ENCODE measurements around the gene CDKN2AIP.

The CDKN2AIP gene

GRCh38 chr4:183467246-183467645, 22.8 kb downstream of the CDKN2AIP start:
- no peaks in the 10 kb centered on the region for H3K36me3 ChIP-seq (ENCODE audit: insufficient read depth, insufficient read length, low read length)
- H3K27me3 ChIP-seq (ENCODE audit: insufficient read depth, insufficient read length) = no peaks in the 10 kb centered on the region
- H3K9me3 ChIP-seq (ENCODE audit: insufficient read depth, low read length) = peaks cover 6% of the 10 kb centered on the region; the same call in 1 of the 2 replicates
- no peak overlapping the region for H3K4me3 ChIP-seq (ENCODE audit: insufficient read length, low read depth)
- H3K9ac ChIP-seq (ENCODE audit: insufficient read length, low read depth) = no peak overlapping the region
- TF ChIP-seq ZNF274 (IDR thresholded peaks at IDR 0.05; ENCODE audit: low read depth, low read length) = no peak
- H3K4me1 ChIP-seq (ENCODE audit: insufficient read depth, insufficient read length) = no peaks in the 10 kb centered on the region
- DNase-seq (ENCODE audit: low read depth, low spot score) = no peak

DNA sequence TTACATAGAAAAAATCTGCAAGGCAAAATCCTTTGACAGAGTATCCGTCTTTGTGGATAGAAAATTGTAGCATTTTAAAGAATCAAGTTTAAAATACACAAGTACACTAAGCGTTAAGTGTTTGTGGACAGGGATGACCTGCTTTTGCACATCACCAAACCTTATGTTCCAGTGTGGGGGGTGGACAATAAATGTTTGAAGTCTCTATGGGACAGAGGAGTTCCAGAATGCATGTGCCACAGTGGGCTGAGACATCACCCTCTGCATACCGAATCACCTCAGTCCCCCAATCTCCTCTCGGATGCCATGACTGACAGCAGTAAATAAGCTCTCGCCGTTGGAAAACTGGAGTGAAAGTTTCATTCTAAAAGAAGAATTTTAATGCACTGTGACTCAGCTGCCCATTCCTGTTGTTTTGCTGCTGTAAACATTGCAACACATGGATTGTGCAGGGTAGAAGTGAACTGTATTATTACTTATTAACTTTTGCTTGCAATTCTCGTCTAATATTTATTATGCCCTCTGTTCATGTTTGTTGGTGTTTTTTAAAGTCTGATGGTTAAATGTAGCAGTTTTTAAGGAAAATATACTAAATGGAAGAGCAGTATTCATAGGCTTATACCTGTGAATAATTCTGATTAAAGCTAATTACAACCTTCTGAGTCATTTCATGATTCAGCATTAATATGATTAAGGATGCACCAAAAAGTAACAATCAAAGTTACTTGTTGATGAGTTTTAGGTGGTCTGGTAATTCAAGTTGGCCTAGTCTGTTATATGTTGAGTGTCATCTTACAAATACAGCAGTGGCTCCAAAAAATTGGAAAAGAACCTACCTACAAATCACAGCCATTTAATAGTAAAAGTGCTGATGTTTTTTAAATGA, 24.0 kb downstream of the CDKN2AIP start:
- Histone ChIP-seq H3K4me1 (ENCODE audit: insufficient read depth, insufficient read length) (no peaks in the 10 kb centered on the region), H3K27me3 (ENCODE audit: insufficient read depth, insufficient read length) (no peaks in the 10 kb centered on the region), H3K36me3 (ENCODE audit: insufficient read depth, insufficient read length, low read length) (no peaks in the 10 kb centered on the region), H3K4me3 (ENCODE audit: insufficient read length, low read depth) (no peak overlapping the region), H3K9me3 (ENCODE audit: insufficient read depth, low read length) (peaks cover 6% of the 10 kb centered on the region; the same call in 1 of the 2 replicates), H3K9ac (ENCODE audit: insufficient read length, low read depth) (no peak overlapping the region)
- TF ChIP-seq ZNF274 (IDR thresholded peaks at IDR 0.05; ENCODE audit: low read depth, low read length) (no peak), SUZ12 (IDR thresholded peaks at IDR 0.05; ENCODE audit: extremely low read depth, insufficient read depth, insufficient read length) (no peak), YY1 (IDR thresholded peaks at IDR 0.05; ENCODE audit: insufficient read depth, insufficient read length) (no peak)
- DNase-seq (ENCODE audit: low read depth, low spot score) = no peak

DNA sequence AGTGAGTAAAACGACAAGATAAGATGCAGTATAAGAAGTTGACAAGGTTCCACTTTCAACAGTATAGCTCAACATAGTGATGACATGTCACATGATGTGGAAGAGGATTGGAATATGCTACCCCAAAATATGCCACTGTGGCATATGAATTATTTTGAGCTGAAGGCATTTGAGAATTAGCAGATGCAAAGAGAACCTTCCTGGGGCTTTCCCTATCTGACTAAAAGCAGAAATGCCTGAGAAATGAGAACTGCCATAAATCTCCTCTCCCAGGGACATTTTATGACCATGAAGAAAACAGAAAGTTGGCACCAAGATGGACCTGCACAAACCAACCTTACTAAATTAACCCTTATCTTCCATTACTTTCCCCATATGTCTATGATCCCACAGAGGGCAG, 24.8 kb downstream of the CDKN2AIP start:
- no peak overlapping the region for H3K4me3 ChIP-seq (ENCODE audit: insufficient read length, low read depth)
- no peak overlapping the region for H3K9ac ChIP-seq (ENCODE audit: insufficient read length, low read depth)
- peaks cover 3% of the 10 kb centered on the region; the same call in 1 of the 2 replicates for H3K9me3 ChIP-seq (ENCODE audit: insufficient read depth, low read length)
- DNase-seq (ENCODE audit: low read depth, low spot score) = no peak
- H3K4me1 ChIP-seq (ENCODE audit: insufficient read depth, insufficient read length) = no peaks in the 10 kb centered on the region
- no peak for TF ChIP-seq SUZ12 (IDR thresholded peaks at IDR 0.05; ENCODE audit: extremely low read depth, insufficient read depth, insufficient read length)
- TF ChIP-seq ZNF274 (IDR thresholded peaks at IDR 0.05; ENCODE audit: low read depth, low read length) = no peak
- no peak for TF ChIP-seq YY1 (IDR thresholded peaks at IDR 0.05; ENCODE audit: insufficient read depth, insufficient read length)
- H3K36me3 ChIP-seq (ENCODE audit: insufficient read depth, insufficient read length, low read length) = no peaks in the 10 kb centered on the region
- no peaks in the 10 kb centered on the region for H3K27me3 ChIP-seq (ENCODE audit: insufficient read depth, insufficient read length)

DNA sequence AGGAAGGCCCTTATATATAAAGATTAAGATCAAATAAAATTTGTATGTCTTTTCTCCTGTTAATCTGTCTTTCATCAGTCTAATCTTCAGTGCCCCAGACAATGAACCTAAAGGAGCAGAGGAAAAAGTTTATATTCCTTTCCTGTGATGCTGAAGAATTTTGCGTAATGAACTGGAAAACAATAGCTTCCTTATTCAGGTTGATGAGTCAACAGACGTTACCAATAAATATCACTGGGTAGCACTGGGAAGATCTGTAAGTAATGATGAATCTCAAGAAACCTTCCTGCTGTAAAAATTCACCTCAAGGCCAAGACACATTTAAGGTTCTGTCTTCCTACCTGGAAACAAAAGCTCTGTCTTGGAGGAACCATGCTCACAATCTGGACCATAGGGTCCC, 25.5 kb downstream of the CDKN2AIP start:
- TF ChIP-seq ZNF274 (IDR thresholded peaks at IDR 0.05; ENCODE audit: low read depth, low read length) (no peak), SUZ12 (IDR thresholded peaks at IDR 0.05; ENCODE audit: extremely low read depth, insufficient read depth, insufficient read length) (no peak), YY1 (IDR thresholded peaks at IDR 0.05; ENCODE audit: insufficient read depth, insufficient read length) (no peak)
- Histone ChIP-seq H3K4me1 (ENCODE audit: insufficient read depth, insufficient read length) (no peaks in the 10 kb centered on the region), H3K27me3 (ENCODE audit: insufficient read depth, insufficient read length) (no peaks in the 10 kb centered on the region), H3K36me3 (ENCODE audit: insufficient read depth, insufficient read length, low read length) (no peaks in the 10 kb centered on the region), H3K9me3 (ENCODE audit: insufficient read depth, low read length) (no peaks in the 10 kb centered on the region), H3K9ac (ENCODE audit: insufficient read length, low read depth) (no peak overlapping the region), H3K4me3 (ENCODE audit: insufficient read length, low read depth) (no peak overlapping the region)
- DNase-seq (ENCODE audit: low read depth, low spot score) = no peak

DNA sequence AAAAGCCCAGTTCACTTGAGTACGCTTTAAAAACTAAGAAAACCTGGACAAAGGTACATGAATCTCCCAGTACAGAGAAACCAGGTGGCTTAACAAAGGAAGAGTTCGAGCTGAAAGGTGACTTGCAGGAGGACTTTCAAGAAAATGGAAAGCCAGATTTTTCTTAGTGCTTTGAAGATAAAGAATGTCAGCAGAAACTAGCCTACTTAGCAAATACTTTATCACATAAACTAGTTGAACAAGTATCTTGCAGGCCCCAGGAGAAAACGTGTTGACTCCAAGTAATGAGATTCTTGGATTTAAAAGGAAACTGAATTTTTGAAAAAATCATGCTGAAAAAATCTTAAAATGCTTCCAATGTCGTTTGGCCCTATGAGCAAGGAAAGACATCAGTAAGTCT, 26.4 kb downstream of the CDKN2AIP start:
- Histone ChIP-seq H3K9me3 (ENCODE audit: insufficient read depth, low read length) (no peaks in the 10 kb centered on the region), H3K36me3 (ENCODE audit: insufficient read depth, insufficient read length, low read length) (no peaks in the 10 kb centered on the region), H3K4me3 (ENCODE audit: insufficient read length, low read depth) (no peak overlapping the region), H3K9ac (ENCODE audit: insufficient read length, low read depth) (no peak overlapping the region), H3K4me1 (ENCODE audit: insufficient read depth, insufficient read length) (no peaks in the 10 kb centered on the region), H3K27me3 (ENCODE audit: insufficient read depth, insufficient read length) (no peaks in the 10 kb centered on the region)
- no peak for DNase-seq (ENCODE audit: low read depth, low spot score)
- no peak for TF ChIP-seq YY1 (IDR thresholded peaks at IDR 0.05; ENCODE audit: insufficient read depth, insufficient read length)
- TF ChIP-seq ZNF274 (IDR thresholded peaks at IDR 0.05; ENCODE audit: low read depth, low read length) = no peak
- TF ChIP-seq SUZ12 (IDR thresholded peaks at IDR 0.05; ENCODE audit: extremely low read depth, insufficient read depth, insufficient read length) = no peak

DNA sequence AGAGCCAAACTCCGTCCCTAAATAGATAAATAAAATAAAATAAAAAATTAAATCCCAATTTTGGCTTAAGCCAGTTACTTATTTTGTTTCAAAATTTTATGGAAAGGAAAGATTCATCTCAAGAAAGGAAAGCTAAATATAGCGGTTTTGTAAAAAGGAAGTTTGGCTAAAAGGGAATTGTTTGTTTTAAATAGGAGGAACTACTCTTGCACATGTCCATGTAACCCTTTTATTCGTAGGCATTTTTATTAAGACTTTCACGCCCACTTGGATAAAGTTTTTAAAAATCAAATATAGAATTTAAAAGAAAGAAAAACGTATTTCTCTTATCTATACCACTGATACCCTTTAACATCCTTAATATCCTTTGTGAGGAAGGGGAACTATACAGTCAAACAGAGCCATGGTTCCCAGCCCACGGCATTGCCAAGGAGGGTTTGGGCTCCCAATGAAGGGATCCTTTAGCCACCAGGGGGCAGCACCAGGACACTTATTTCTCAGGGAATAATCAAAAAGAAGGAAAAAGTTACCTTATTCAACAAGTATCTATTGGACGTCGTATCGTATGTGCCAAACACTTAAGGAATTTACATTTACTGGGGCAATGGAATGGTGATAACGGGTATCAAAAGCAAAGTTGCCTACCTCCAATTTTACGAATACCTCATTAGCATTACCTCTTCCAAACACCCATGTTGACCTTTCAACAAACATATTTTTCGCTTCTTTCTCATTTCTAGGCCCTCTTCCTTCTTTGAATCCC, 27.7 kb downstream of the CDKN2AIP start:
- no peak overlapping the region for H3K4me3 ChIP-seq (ENCODE audit: insufficient read length, low read depth)
- H3K9me3 ChIP-seq (ENCODE audit: insufficient read depth, low read length) = no peaks in the 10 kb centered on the region
- TF ChIP-seq ZNF274 (IDR thresholded peaks at IDR 0.05; ENCODE audit: low read depth, low read length) (no peak), YY1 (IDR thresholded peaks at IDR 0.05; ENCODE audit: insufficient read depth, insufficient read length) (no peak), SUZ12 (IDR thresholded peaks at IDR 0.05; ENCODE audit: extremely low read depth, insufficient read depth, insufficient read length) (no peak)
- peak; percentile 55 for DNase-seq (ENCODE audit: low read depth, low spot score)
- no peaks in the 10 kb centered on the region for H3K27me3 ChIP-seq (ENCODE audit: insufficient read depth, insufficient read length)
- no peaks in the 10 kb centered on the region for H3K4me1 ChIP-seq (ENCODE audit: insufficient read depth, insufficient read length)
- no peaks in the 10 kb centered on the region for H3K36me3 ChIP-seq (ENCODE audit: insufficient read depth, insufficient read length, low read length)
- H3K9ac ChIP-seq (ENCODE audit: insufficient read length, low read depth) = no peak overlapping the region

DNA sequence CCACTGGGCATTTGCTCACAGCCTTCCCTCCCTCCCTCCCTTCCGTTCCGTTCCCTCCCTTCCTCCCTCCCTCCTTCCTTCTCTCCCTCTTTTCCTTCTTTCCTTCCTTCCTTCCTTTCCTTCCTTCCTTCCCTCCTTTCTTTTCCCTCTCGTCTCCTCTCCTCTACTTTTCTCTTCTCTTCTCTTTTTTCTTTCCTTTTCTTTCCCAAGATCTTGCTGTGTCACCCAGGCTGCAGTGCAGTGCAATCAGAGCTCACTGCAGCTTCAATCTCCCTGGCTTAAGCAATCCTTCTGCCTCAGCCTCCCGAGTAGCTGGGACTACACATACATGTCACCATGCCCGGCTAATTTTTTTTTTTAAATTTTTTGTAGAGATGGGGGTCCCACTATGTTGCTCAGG, 33.7 kb downstream of the CDKN2AIP start:
- TF ChIP-seq SUZ12 (IDR thresholded peaks at IDR 0.05; ENCODE audit: extremely low read depth, insufficient read depth, insufficient read length) = no peak
- TF ChIP-seq ZNF274 (IDR thresholded peaks at IDR 0.05; ENCODE audit: low read depth, low read length) = no peak
- TF ChIP-seq YY1 (IDR thresholded peaks at IDR 0.05; ENCODE audit: insufficient read depth, insufficient read length) = no peak
- Histone ChIP-seq H3K9ac (ENCODE audit: insufficient read length, low read depth) (no peak overlapping the region), H3K4me1 (ENCODE audit: insufficient read depth, insufficient read length) (no peaks in the 10 kb centered on the region), H3K4me3 (ENCODE audit: insufficient read length, low read depth) (no peak overlapping the region), H3K9me3 (ENCODE audit: insufficient read depth, low read length) (no peaks in the 10 kb centered on the region), H3K27me3 (ENCODE audit: insufficient read depth, insufficient read length) (no peaks in the 10 kb centered on the region), H3K36me3 (ENCODE audit: insufficient read depth, insufficient read length, low read length) (no peaks in the 10 kb centered on the region)
- DNase-seq (ENCODE audit: low read depth, low spot score) = no peak

All from NT2/D1 (cell line).